ENCODE measurements around the gene APOL1.
"Not testable (repeated sequence)": the region's sequence is repeated elsewhere in the genome, so short reads cannot be mapped to it uniquely, and the experiment has no call there.

APOL1 gene

GRCh38 chr22:36252754-36253522, at the start of gene APOL1:
TSS of gene APOL1 (plus strand) at chr22:36253133. CDS start at chr22:36254956, 1,823 bp downstream.
- Histone ChIP-seq H3F3A (ENCODE audit: control insufficient read depth, insufficient read depth) (0 out of 2 replicates have a peak, but pooled peaks cover 3% of the 10 kb centered on the region), H3K36me3 (ENCODE audit: control insufficient read depth, low read length) (no peaks in the 10 kb centered on the region), H3K9me2 (replicated peaks; ENCODE audit: control insufficient read depth, low read length) (no peaks in the 10 kb centered on the region), H3K27ac (ENCODE audit: low read depth, low read length) (no peak within 1 kb of the TSS), H3K9me3 (ENCODE audit: control insufficient read depth, insufficient read depth, low read length) (peaks cover 5% of the 10 kb centered on the region; the same call in 1 of the 2 replicates), H3K27me3 (ENCODE audit: control insufficient read depth, low read length) (no peaks in the 10 kb centered on the region), H3K4me3 (ENCODE audit: low read length) (0 out of 2 replicates have a peak within 1 kb of the TSS, but pooled peaks have one; percentile 1), H3K4me2 (ENCODE audit: low read length) (peak within 1 kb of the TSS; percentile 20; the same call in 1 of the 2 replicates), H3K79me2 (ENCODE audit: control insufficient read depth, low read length) (no peaks in the 10 kb centered on the region), H3K4me1 (ENCODE audit: control insufficient read depth, low read length) (peaks cover 7% of the 10 kb centered on the region), H4K20me1 (ENCODE audit: control insufficient read depth, insufficient read depth, low read depth, low read length) (no peaks in the 10 kb centered on the region)
- TF ChIP-seq EZH2phosphoT487 (IDR thresholded peaks at IDR 0.05; ENCODE audit: borderline replicate concordance, low read length) (no peak), CTCF (IDR thresholded peaks at IDR 0.05; ENCODE audit: low read depth, low read length, poor library complexity, severe bottlenecking) (no peak)

- H3K4me1 ChIP-seq (ENCODE audit: control insufficient read depth, low read length), result peaks cover 12% of the 10 kb centered on the region
- not testable (repeated sequence) for H3F3A ChIP-seq (ENCODE audit: control insufficient read depth, insufficient read depth); H3K36me3 ChIP-seq (ENCODE audit: control insufficient read depth, low read length); H3K9me3 ChIP-seq (ENCODE audit: control insufficient read depth, insufficient read depth, low read length); H3K79me2 ChIP-seq (ENCODE audit: control insufficient read depth, low read length); H3K27me3 ChIP-seq (ENCODE audit: control insufficient read depth, low read length); H4K20me1 ChIP-seq (ENCODE audit: control insufficient read depth, insufficient read depth, low read depth, low read length); H3K27ac ChIP-seq (ENCODE audit: low read depth, low read length); H3K4me3 ChIP-seq (ENCODE audit: low read length); H3K4me2 ChIP-seq (ENCODE audit: low read length); H3K9me2 ChIP-seq (replicated peaks; ENCODE audit: control insufficient read depth, low read length)
These were observed 49.5 kb upstream of the APOL1 start for GRCh38 chr22:36203441-36203840.

GRCh38 chr22:36204001-36204631, 48.8 kb upstream of the APOL1 start:
- H3K9me3 ChIP-seq (ENCODE audit: control insufficient read depth, insufficient read depth, low read length), result 0 out of 2 replicates have a peak, but pooled peaks cover 2% of the 10 kb centered on the region
- H3K4me2 ChIP-seq (ENCODE audit: low read length), result no peak overlapping the region
- no peak overlapping the region for H3K27ac ChIP-seq (ENCODE audit: low read depth, low read length)
- no peaks in the 10 kb centered on the region for H3K79me2 ChIP-seq (ENCODE audit: control insufficient read depth, low read length)
- H3F3A ChIP-seq (ENCODE audit: control insufficient read depth, insufficient read depth), result no peaks in the 10 kb centered on the region
- no peaks in the 10 kb centered on the region for H4K20me1 ChIP-seq (ENCODE audit: control insufficient read depth, insufficient read depth, low read depth, low read length)
- no peaks in the 10 kb centered on the region for H3K27me3 ChIP-seq (ENCODE audit: control insufficient read depth, low read length)
- H3K4me1 ChIP-seq (ENCODE audit: control insufficient read depth, low read length), result peaks cover 14% of the 10 kb centered on the region
- TF ChIP-seq EZH2phosphoT487 (IDR thresholded peaks at IDR 0.05; ENCODE audit: borderline replicate concordance, low read length) (no peak), CTCF (IDR thresholded peaks at IDR 0.05; ENCODE audit: low read depth, low read length, poor library complexity, severe bottlenecking) (no peak)
- H3K36me3 ChIP-seq (ENCODE audit: control insufficient read depth, low read length), result no peaks in the 10 kb centered on the region
- no peak overlapping the region for H3K4me3 ChIP-seq (ENCODE audit: low read length)
- no peaks in the 10 kb centered on the region for H3K9me2 ChIP-seq (replicated peaks; ENCODE audit: control insufficient read depth, low read length)

GRCh38 chr22:36204632-36205015, 48.3 kb upstream of the APOL1 start:
- no peaks in the 10 kb centered on the region for H4K20me1 ChIP-seq (ENCODE audit: control insufficient read depth, insufficient read depth, low read depth, low read length)
- TF ChIP-seq EZH2phosphoT487 (IDR thresholded peaks at IDR 0.05; ENCODE audit: borderline replicate concordance, low read length), result no peak
- no peak for TF ChIP-seq CTCF (IDR thresholded peaks at IDR 0.05; ENCODE audit: low read depth, low read length, poor library complexity, severe bottlenecking)
- H3K4me3 ChIP-seq (ENCODE audit: low read length), result no peak overlapping the region
- H3K9me2 ChIP-seq (replicated peaks; ENCODE audit: control insufficient read depth, low read length), result no peaks in the 10 kb centered on the region
- H3K27ac ChIP-seq (ENCODE audit: low read depth, low read length), result no peak overlapping the region
- no peaks in the 10 kb centered on the region for H3K36me3 ChIP-seq (ENCODE audit: control insufficient read depth, low read length)
- no peak overlapping the region for H3K4me2 ChIP-seq (ENCODE audit: low read length)
- H3K79me2 ChIP-seq (ENCODE audit: control insufficient read depth, low read length), result no peaks in the 10 kb centered on the region
- H3K4me1 ChIP-seq (ENCODE audit: control insufficient read depth, low read length), result peaks cover 16% of the 10 kb centered on the region
- no peaks in the 10 kb centered on the region for H3K27me3 ChIP-seq (ENCODE audit: control insufficient read depth, low read length)
- H3K9me3 ChIP-seq (ENCODE audit: control insufficient read depth, insufficient read depth, low read length), result 0 out of 2 replicates have a peak, but pooled peaks cover 3% of the 10 kb centered on the region
- H3F3A ChIP-seq (ENCODE audit: control insufficient read depth, insufficient read depth), result no peaks in the 10 kb centered on the region

- not testable (repeated sequence) for H3K4me3 ChIP-seq (ENCODE audit: low read length); H3K9me2 ChIP-seq (replicated peaks; ENCODE audit: control insufficient read depth, low read length); H3F3A ChIP-seq (ENCODE audit: control insufficient read depth, insufficient read depth); H3K27me3 ChIP-seq (ENCODE audit: control insufficient read depth, low read length); H3K4me2 ChIP-seq (ENCODE audit: low read length); H3K9me3 ChIP-seq (ENCODE audit: control insufficient read depth, insufficient read depth, low read length); H4K20me1 ChIP-seq (ENCODE audit: control insufficient read depth, insufficient read depth, low read depth, low read length); H3K36me3 ChIP-seq (ENCODE audit: control insufficient read depth, low read length); H3K79me2 ChIP-seq (ENCODE audit: control insufficient read depth, low read length); H3K27ac ChIP-seq (ENCODE audit: low read depth, low read length)
- H3K4me1 ChIP-seq (ENCODE audit: control insufficient read depth, low read length), result peaks cover 16% of the 10 kb centered on the region
These were observed 47.4 kb upstream of the APOL1 start for GRCh38 chr22:36205573-36205972.
